HCT116 (cell line): Measurements from ENCODE around the gene PDIK1L. TPM values are rescaled to one million over a fixed set of nuclear protein-coding genes. Genes with fewer than 3 reads are reported as not detected.
A peak's percentile ranks its signal among the peaks of the same experiment; 100 is the strongest.

Experiments
- ATAC-seq: fragments of 200-7000 bp; cut with Tn5 transposase; 2 replicates; pipeline ENCODE4 v1.9.1; 2020; ENCODE audit warnings: mild to moderate bottlenecking, moderate library complexity
- BruUV-seq: library from RNA; stranded (reverse); fragments of 400-500 nt; replicated peaks from 2 replicates; lab custom pipeline; 2021; lab: Mats Ljungman, UMichigan
- CTCF ChIA-PET: fragments of 300-600 bp; sonication (Branson Sonifier 250); formaldehyde crosslinking; loops from one replicate; lab custom pipeline; 2021; ENCODE audit warnings: antibody characterized with exemption; lab: Charles Lee
- POLR2A ChIA-PET: fragments of 300-600, 350-600 bp; sonication (Branson Sonifier 250); formaldehyde crosslinking; loops from one replicate; lab custom pipeline; 2021; ENCODE audit warnings: antibody characterized with exemption; lab: Charles Lee
- RAD21 ChIA-PET, 2 experiments: fragments of 300-600 bp; sonication (Branson Sonifier 250); formaldehyde crosslinking; loops; one replicate each; lab custom pipeline; 2023; ENCODE audit warnings: low total read pairs in 2 of 2; ENCODE audit not compliant: uncharacterized antibody in 2 of 2, unreplicated experiment in 2 of 2, low non-redundant PET in 1 of 2; lab: Charles Lee
- DNase-seq: peaks from one replicate; pipeline ENCODE4 v3.0.0-alpha.2; 2010; ENCODE audit warnings: low read depth, low spot score
- H2AFZ ChIP-seq: fragments of 200-600 bp; shearing (Covaris generic), sonication (generic); 2 replicates; pipeline ENCODE4 v1.6.1; 2017; ENCODE audit warnings: low read depth, mixed run types, mixed read lengths, antibody characterized with exemption, low read length; ENCODE audit not compliant: poor library complexity, severe bottlenecking
- H3K27ac ChIP-seq: 2 replicates; pipeline ENCODE4 v1.5.1; 2012; ENCODE audit warnings: low read depth, low read length
- H3K27me3 ChIP-seq: fragments of 200-600 bp; sonication (generic); 2 replicates; pipeline ENCODE4 v1.6.1; 2016; ENCODE audit warnings: mixed run types, low read length, mixed read lengths; ENCODE audit not compliant: insufficient read depth
- H3K36me3 ChIP-seq, 2 experiments: fragments of 200-500 bp in 1 of 2; fragments of 200-600 bp in 1 of 2; sonication (Bioruptor generic) in 1 of 2; sonication (generic) in 1 of 2; 2 replicates each; pipeline versions ENCODE4 v1.5.1 to v1.6.1; 2014 to 2016; ENCODE audit warnings: low read length in 2 of 2, inconsistent platforms in 1 of 2, mixed read lengths in 1 of 2, mixed run types in 1 of 2; ENCODE audit not compliant: insufficient read depth in 2 of 2, control insufficient read depth in 1 of 2
- H3K4me1 ChIP-seq, 2 experiments: fragments of 200-600 bp in 1 of 2; sonication (generic) in 1 of 2; 2 replicates each; pipeline versions ENCODE4 v1.5.1 to v1.6.1; 2012 to 2017; ENCODE audit warnings: low read length in 2 of 2, inconsistent platforms in 1 of 2, mild to moderate bottlenecking in 1 of 2, mixed read lengths in 1 of 2, mixed run types in 1 of 2, moderate library complexity in 1 of 2; ENCODE audit not compliant: insufficient read depth in 2 of 2, control insufficient read depth in 1 of 2
- H3K4me2 ChIP-seq: fragments of 200-600 bp; sonication (generic); 2 replicates; pipeline ENCODE4 v1.6.1; 2017; ENCODE audit warnings: mixed run types, low read length, mixed read lengths
- H3K4me3 ChIP-seq, 2 experiments: fragments of 200-600 bp in 1 of 2; sonication (generic) in 1 of 2; replicated peaks in 1 of 2; 2 replicates each; pipeline ENCODE4 v1.5.1; 2011 to 2016; ENCODE audit warnings: low read length in 2 of 2, control low read depth in 1 of 2, low read depth in 1 of 2, mild to moderate bottlenecking in 1 of 2, mixed read lengths in 1 of 2, mixed run types in 1 of 2
- H3K79me2 ChIP-seq: fragments of 200-600 bp; sonication (generic); 2 replicates; pipeline ENCODE4 v1.6.1; 2017; ENCODE audit warnings: mild to moderate bottlenecking, mixed run types, low read length, moderate library complexity, mixed read lengths; ENCODE audit not compliant: insufficient read depth
- H3K9ac ChIP-seq: fragments of 200-600 bp; sonication (generic); 2 replicates; pipeline ENCODE4 v1.6.1; 2016; ENCODE audit warnings: low read length, mixed read lengths
- H3K9me2 ChIP-seq: fragments of 200-600 bp; sonication (generic), shearing (Covaris generic); 2 replicates; pipeline ENCODE4 v1.6.1; 2017; ENCODE audit warnings: mixed run types, mild to moderate bottlenecking, moderate library complexity; ENCODE audit not compliant: insufficient read depth
- H3K9me3 ChIP-seq, 2 experiments: fragments of 200-500 bp in 1 of 2; fragments of 200-600 bp in 1 of 2; sonication (Bioruptor generic) in 1 of 2; sonication (generic) in 1 of 2; 2 replicates each; pipeline ENCODE4 v1.6.1; 2014 to 2017; ENCODE audit warnings: low read length in 2 of 2, mixed read lengths in 2 of 2, inconsistent platforms in 1 of 2, low read depth in 1 of 2, mild to moderate bottlenecking in 1 of 2, mixed run types in 1 of 2, moderate library complexity in 1 of 2; ENCODE audit not compliant: control insufficient read depth in 1 of 2, insufficient read depth in 1 of 2
- H4K20me1 ChIP-seq: fragments of 200-600 bp; sonication (generic), shearing (Covaris generic); 2 replicates; pipeline ENCODE4 v1.6.1; 2017; ENCODE audit warnings: mixed run types, mild to moderate bottlenecking, moderate library complexity; ENCODE audit not compliant: insufficient read depth
- CEBPB ChIP-seq: IDR thresholded peaks from 2 replicates; pipeline ENCODE4 v1.6.1; 2012; ENCODE audit warnings: low read depth
- EGR1 ChIP-seq: IDR thresholded peaks from 2 replicates; pipeline ENCODE4 v1.6.1; 2012; ENCODE audit warnings: low read depth
- ELF1 ChIP-seq: IDR thresholded peaks from 2 replicates; pipeline ENCODE4 v1.6.1; 2012; ENCODE audit warnings: low read depth, borderline replicate concordance
- EZH2 ChIP-seq: fragments of 200-600 bp; sonication (generic); IDR thresholded peaks from 2 replicates; pipeline ENCODE4 v1.6.1; 2017; ENCODE audit warnings: antibody characterized with exemption, mixed run types
- EZH2phosphoT487 ChIP-seq: fragments of 200-600 bp; IDR thresholded peaks from 2 replicates; pipeline ENCODE4 v1.6.1; 2018; ENCODE audit warnings: antibody characterized with exemption, borderline replicate concordance
- JUND ChIP-seq: IDR thresholded peaks from 2 replicates; pipeline ENCODE4 v1.6.1; 2012
- RAD21 ChIP-seq: IDR thresholded peaks from 2 replicates; pipeline ENCODE4 v1.6.1; 2012; ENCODE audit warnings: low read depth, mild to moderate bottlenecking
- SIN3A ChIP-seq: IDR thresholded peaks from 2 replicates; pipeline ENCODE4 v1.6.1; 2012; ENCODE audit warnings: low read depth
- SRF ChIP-seq: IDR thresholded peaks from 2 replicates; pipeline ENCODE4 v1.6.1; 2012; ENCODE audit warnings: low read depth
- TCF7L2 ChIP-seq: IDR thresholded peaks from 2 replicates; pipeline ENCODE4 v1.7.0; 2011; ENCODE audit warnings: borderline replicate concordance, inconsistent platforms; ENCODE audit not compliant: insufficient read depth, insufficient read length; ENCODE audit errors: extremely low read depth
- ZFX ChIP-seq: fragments of 450-650 bp; IDR thresholded peaks from 2 replicates; pipeline ENCODE4 v1.6.1; 2017
- intact Hi-C: fragments of 100-400 bp; cut with micrococcal nuclease; formaldehyde crosslinking; loops from 2 replicates; pipeline ENCODE4 v1.10.0; 2022
- total RNA-seq: library from RNA; stranded (reverse); gene quantifications from one replicate; pipeline ENCODE4 v1.2.1, GENCODE V29; 2021; ENCODE audit not compliant: unreplicated experiment
- TF ChIP-seq, protein P1 (sequence below): IDR thresholded peaks from 2 replicates; pipeline ENCODE4 v1.6.1; 2012
- TF ChIP-seq, protein P2 (sequence below): IDR thresholded peaks from 2 replicates; pipeline ENCODE4 v1.6.1; 2011; ENCODE audit warnings: mild to moderate bottlenecking, low read length, moderate library complexity; ENCODE audit not compliant: insufficient replicate concordance; ENCODE audit errors: extremely low read depth
- TF ChIP-seq, protein P3 (sequence below): IDR thresholded peaks from 2 replicates; pipeline ENCODE4 v1.6.1; 2012; ENCODE audit warnings: low read depth

The PDIK1L gene
- total RNA-seq, 1 experiment from 2014 or later: 8.8 TPM

DNA sequence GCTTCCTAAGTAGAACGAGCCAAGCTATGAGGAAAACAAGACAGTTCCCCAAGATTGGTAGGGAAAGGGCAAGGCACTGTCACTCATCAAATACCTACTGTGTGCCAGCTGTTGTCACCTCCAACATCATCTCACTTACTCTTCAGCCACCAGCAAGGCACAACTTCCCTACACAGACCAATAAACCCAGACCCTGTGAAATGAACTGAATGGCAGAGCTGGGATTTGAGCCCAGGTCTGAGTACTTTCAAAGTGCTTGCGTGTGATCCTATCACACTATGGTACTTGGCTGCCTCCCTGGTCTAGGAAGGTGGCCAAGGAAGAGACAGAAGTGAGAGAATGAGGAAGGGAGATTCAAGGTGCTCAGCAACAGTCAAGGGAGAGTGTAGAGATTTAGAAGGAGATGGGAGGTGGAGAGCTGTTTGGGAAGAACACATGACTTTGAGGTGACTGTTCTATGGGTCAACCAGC, 27.5 kb upstream of the PDIK1L start:
- intact Hi-C loops: no loop called here
- no peak overlapping the region for H3K27ac ChIP-seq
- no peaks in the 10 kb centered on the region for H3K9me3 ChIP-seq
- no peaks in the 10 kb centered on the region for H3K36me3 ChIP-seq
- CTCF ChIA-PET: interaction anchor here (1.1 kb wide), 1 partner anchor 333 kb away, joined by 3 read pairs; no protein-coding TSS in a partner anchor
- RAD21 ChIA-PET: no interaction called here
- no peak overlapping the region for H2AFZ ChIP-seq
- H3K4me3 ChIP-seq: no peak overlapping the region
- POLR2A ChIA-PET: interaction anchor here (1.1 kb wide), 1 partner anchor 49 kb away, joined by 3 read pairs; no protein-coding TSS in a partner anchor
- ATAC-seq (no peak), DNase-seq (no peak)
- no peaks in the 10 kb centered on the region for H3K27me3 ChIP-seq
- no peaks in the 10 kb centered on the region for H3K79me2 ChIP-seq
- no peaks in the 10 kb centered on the region for H3K9me2 ChIP-seq
- TF ChIP-seq, protein P1, sequence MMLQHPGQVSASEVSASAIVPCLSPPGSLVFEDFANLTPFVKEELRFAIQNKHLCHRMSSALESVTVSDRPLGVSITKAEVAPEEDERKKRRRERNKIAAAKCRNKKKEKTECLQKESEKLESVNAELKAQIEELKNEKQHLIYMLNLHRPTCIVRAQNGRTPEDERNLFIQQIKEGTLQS: no peak
- TF ChIP-seq EZH2: no peak
- TF ChIP-seq RAD21: no peak
- TF ChIP-seq, all 23 proteins: peak for 0
- Histone ChIP-seq H3K4me1 (peaks cover 1 to 38% of the 10 kb centered on the region in 2 experiments; a peak in 2 of 4 replicates), H3K4me2 (peak overlapping the region; percentile 43; the same call in 1 of the 2 replicates), H4K20me1 (no peaks in the 10 kb centered on the region), H3K9ac (no peak overlapping the region)
- no TSS peak for BruUV-seq

DNA sequence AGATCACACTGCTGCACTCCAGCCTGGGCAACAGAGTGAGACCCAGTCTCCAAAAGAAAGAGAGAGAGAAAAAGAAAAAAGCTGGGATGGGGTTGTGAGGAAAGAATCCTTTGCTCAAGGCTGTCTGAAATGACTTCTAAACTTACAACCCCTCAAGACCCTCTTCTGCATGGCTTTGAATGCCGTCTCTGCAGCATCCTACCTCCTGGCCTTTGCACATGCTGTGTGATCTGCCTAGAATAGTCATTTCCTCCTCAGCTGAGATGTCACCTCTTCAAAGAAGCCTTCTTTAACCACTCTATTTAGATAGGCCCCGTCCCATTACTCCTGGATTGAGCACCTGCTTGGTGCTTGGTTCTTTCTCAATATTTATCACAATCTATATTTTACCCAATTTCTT, 26.8 kb upstream of the PDIK1L start:
- no TSS peak for BruUV-seq
- no peak overlapping the region for H3K4me2 ChIP-seq
- no peak overlapping the region for H3K4me3 ChIP-seq
- no peak for DNase-seq
- no peaks in the 10 kb centered on the region for H3K36me3 ChIP-seq
- no peak for ATAC-seq
- ChIA-PET POLR2A (no interaction called here), RAD21 (no interaction called here), CTCF (interaction anchor here (1.1 kb wide), 1 partner anchor 332 kb away, joined by 3 read pairs; no protein-coding TSS in a partner anchor)
- H3K27ac ChIP-seq: no peak overlapping the region
- peaks cover 0 to 34% of the 10 kb centered on the region in 2 experiments; a peak in 2 of 4 replicates for H3K4me1 ChIP-seq
- no peaks in the 10 kb centered on the region for H4K20me1 ChIP-seq
- intact Hi-C loops: no loop called here
- no peaks in the 10 kb centered on the region for H3K27me3 ChIP-seq
- no peak overlapping the region for H2AFZ ChIP-seq
- no peaks in the 10 kb centered on the region for H3K9me3 ChIP-seq
- no peaks in the 10 kb centered on the region for H3K9me2 ChIP-seq
- no peak overlapping the region for H3K9ac ChIP-seq
- H3K79me2 ChIP-seq: no peaks in the 10 kb centered on the region
- no peak for TF ChIP-seq TCF7L2
- TF ChIP-seq, protein P2, sequence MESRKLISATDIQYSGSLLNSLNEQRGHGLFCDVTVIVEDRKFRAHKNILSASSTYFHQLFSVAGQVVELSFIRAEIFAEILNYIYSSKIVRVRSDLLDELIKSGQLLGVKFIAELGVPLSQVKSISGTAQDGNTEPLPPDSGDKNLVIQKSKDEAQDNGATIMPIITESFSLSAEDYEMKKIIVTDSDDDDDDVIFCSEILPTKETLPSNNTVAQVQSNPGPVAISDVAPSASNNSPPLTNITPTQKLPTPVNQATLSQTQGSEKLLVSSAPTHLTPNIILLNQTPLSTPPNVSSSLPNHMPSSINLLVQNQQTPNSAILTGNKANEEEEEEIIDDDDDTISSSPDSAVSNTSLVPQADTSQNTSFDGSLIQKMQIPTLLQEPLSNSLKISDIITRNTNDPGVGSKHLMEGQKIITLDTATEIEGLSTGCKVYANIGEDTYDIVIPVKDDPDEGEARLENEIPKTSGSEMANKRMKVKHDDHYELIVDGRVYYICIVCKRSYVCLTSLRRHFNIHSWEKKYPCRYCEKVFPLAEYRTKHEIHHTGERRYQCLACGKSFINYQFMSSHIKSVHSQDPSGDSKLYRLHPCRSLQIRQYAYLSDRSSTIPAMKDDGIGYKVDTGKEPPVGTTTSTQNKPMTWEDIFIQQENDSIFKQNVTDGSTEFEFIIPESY: no peak
- TF ChIP-seq, protein P1: no peak
- no peak for TF ChIP-seq ZFX
- no peak for TF ChIP-seq RAD21
- TF ChIP-seq ELF1: no peak
- no peak for TF ChIP-seq SRF
- TF ChIP-seq JUND: no peak
- TF ChIP-seq, protein P3, sequence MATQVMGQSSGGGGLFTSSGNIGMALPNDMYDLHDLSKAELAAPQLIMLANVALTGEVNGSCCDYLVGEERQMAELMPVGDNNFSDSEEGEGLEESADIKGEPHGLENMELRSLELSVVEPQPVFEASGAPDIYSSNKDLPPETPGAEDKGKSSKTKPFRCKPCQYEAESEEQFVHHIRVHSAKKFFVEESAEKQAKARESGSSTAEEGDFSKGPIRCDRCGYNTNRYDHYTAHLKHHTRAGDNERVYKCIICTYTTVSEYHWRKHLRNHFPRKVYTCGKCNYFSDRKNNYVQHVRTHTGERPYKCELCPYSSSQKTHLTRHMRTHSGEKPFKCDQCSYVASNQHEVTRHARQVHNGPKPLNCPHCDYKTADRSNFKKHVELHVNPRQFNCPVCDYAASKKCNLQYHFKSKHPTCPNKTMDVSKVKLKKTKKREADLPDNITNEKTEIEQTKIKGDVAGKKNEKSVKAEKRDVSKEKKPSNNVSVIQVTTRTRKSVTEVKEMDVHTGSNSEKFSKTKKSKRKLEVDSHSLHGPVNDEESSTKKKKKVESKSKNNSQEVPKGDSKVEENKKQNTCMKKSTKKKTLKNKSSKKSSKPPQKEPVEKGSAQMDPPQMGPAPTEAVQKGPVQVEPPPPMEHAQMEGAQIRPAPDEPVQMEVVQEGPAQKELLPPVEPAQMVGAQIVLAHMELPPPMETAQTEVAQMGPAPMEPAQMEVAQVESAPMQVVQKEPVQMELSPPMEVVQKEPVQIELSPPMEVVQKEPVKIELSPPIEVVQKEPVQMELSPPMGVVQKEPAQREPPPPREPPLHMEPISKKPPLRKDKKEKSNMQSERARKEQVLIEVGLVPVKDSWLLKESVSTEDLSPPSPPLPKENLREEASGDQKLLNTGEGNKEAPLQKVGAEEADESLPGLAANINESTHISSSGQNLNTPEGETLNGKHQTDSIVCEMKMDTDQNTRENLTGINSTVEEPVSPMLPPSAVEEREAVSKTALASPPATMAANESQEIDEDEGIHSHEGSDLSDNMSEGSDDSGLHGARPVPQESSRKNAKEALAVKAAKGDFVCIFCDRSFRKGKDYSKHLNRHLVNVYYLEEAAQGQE: no peak
- TF ChIP-seq EZH2phosphoT487: no peak
- no peak for TF ChIP-seq EGR1
- TF ChIP-seq SIN3A: no peak
- no peak for TF ChIP-seq CEBPB
